ENCODE data around the gene MUC4.
"Not testable (repeated sequence)": the region's sequence is repeated elsewhere in the genome, so short reads cannot be mapped to it uniquely, and the experiment has no call there.

The MUC4 gene

GRCh38 chr3:195714380-195715011 is 97.2 kb downstream of the MUC4 start:
- DNase-seq: no peak

- not testable (repeated sequence) for DNase-seq
These were observed 98.6 kb downstream of the MUC4 start for GRCh38 chr3:195713150-195713549.

- not testable (repeated sequence) for DNase-seq
These were observed 99.2 kb downstream of the MUC4 start for GRCh38 chr3:195712535-195712910.

DNA sequence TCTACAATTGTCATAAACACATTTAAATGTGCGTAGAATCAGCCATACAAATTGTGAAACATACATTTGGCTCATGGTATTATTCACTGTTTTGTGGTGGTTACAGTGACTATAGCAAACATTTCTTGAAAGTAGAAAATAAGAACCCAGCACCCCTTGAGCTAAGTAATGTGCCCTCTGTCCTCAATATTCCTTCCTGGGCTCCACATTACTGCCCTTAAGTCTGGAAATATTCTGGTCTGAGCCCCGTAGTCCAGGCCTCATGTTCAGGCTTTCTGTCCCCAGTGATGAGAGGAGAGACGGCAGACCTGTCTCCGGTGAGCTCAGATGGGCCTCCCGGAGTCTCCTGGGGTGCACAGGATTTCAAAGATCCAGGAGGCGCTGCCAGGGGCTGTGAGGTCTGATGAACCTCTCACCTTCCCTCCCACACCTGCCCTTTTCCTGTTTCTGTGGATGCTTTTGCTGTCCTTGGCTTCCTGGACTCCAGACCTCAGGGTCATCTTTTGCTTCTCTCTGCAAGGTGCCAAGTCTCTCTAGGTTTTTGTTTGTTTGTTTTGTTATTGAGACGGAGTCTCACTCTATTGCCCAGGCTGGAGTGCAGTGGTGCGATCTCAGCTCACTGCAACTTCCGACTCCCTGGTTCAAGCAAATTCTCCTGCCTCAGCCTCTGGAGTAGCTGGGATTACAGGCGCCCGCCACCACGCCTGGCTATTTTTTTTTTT is 99.8 kb downstream of the MUC4 start:
- no peak for DNase-seq

GRCh38 chr3:195711091-195711812 is 100.5 kb downstream of the MUC4 start:
- not testable (repeated sequence) for DNase-seq

DNA sequence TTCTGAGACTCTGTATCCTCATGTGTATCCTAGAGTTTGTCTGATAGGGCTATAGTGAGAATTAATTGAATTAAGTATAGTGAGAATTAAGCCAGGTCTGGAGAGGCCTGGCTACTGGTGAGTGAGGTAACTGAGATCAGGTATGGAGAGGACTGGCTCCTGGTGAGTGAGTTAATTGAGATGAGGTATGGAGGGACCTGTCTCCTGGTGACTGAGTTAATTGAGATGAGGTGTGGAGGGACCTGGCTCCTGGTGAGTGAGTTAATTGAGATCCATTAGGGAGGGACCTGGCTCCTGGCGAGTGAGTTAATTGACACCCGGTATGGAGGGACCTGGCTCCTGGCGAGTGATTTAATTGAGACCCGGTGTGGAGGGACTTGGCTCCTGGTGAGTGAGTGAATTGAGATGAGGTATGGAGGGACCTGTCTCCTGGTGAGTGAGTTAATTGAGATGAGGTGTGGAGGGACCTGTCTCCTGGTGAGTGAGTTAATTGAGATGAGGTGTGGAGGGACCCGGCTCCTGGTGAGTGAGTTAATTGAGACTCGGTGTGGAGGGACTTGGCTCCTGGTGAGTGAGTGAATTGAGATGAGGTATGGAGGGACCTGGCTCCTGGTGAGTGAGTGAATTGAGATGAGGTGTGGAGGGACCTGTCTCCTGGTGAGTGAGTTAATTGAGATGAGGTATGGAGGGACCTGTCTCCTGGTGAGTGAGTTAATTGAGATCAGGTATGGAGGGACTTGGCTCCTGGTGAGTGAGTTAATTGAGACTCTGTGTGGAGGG is 101.4 kb downstream of the MUC4 start:
- DNase-seq: not testable (repeated sequence)

GRCh38 chr3:195709676-195710085 is 102.0 kb downstream of the MUC4 start:
- no peak for DNase-seq

DNA sequence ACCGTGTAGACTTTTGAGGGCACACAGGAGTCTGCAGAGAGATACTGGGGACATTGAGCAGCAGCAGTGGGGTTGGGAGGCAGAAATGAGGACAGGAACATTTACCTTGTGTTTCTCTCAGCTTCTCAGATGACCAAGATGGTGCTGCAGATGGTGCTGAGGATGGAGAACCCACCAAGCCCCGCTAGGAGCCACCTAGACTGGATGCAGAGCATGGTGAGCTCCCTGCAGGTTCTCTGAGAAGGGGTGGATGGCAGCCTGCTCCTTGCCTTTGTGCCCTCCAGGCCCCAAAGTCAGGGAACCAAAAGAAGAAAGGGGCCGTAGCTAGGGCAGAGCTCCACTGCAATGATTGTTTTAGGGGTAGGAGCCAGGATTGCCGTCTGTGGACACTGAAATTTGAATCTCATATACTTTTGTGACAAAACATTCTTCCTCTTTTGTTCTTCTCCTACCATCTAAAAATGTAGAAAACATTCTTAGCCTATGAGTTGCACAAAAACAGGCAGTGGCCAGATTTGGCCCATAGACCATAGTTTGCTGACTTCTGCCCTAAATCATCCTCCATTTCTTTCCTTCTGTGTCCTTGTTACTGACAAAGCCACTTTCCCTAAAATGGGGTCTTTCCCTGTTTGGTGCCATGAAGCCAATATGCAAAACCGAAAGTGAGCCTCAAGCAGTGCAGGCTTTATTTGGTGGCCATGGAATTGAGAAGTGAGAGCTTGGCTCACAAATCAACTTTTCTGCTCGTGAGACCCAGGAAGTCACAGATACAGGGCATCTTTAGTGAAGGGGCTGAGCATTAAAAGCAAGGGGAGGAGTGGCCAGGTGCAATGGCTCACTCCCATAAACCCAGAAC is 102.9 kb downstream of the MUC4 start:
- no peak for DNase-seq

DNA sequence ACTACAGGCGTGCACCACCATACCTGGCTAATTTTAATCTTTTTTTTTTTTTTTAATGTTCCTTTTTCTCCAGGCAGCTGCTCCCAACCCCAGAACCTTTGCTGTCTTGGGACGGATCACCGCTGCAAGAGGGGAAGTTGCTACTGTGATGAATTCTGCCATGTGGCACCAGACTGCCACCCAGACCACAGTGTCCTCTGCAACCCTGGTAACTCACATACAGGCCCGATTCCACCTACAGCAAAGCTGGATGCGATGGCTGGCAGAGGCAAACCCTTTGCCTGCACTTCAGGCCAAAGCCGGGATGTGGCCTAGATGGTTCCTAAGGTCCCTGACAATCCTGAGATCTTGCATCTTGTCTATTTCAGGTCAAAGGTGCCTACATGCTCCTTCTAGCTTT is 103.7 kb downstream of the MUC4 start:
- no peak for DNase-seq

DNA sequence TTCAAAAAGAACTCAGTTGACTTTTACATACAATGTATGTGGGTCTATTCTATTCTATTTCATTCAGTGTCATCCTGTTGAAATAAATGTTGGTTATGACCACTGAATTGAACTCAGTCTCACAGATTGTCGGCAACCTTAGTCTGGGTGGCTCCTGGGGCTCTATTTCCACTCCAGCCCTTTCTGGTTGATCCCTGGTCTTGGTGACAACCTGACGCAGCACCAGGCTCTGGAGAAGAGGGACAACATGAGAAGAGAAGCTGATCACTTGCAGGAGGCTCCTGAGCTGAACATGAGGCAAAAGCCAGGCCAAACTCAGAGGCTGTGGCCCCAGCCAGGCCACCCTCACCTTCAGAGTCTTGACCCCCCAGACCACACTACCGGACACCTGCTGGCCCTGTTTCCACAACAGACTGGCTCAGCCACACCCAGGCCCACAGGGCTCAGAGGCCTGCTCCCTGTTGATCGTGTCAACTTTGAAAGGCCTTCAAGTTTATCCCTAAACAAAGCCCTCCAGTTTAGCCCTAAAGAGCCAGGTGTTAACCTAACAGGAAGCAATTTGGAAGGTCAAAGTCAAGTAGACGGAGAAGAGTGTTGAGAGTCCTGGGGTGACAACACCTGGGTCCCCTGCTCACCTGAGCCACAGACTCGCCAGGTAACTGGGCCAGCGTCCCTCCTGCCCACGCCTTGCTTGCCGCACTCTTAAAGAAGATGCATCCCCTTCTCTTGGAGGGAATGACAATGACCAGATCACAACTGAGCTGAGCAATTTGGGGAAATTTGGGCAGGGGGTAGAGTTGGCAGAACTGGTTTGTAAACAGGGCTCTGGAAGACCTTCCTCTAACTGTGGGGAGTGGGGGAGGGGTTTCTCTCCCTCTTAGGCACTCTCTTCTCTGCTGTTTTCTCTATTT is 106.4 kb downstream of the MUC4 start:
- DNase-seq: no peak

GRCh38 chr3:195704433-195704999 is 107.2 kb downstream of the MUC4 start:
- DNase-seq: no peak

- no peak for DNase-seq
These were observed 108.0 kb downstream of the MUC4 start for GRCh38 chr3:195703776-195704175.

DNA sequence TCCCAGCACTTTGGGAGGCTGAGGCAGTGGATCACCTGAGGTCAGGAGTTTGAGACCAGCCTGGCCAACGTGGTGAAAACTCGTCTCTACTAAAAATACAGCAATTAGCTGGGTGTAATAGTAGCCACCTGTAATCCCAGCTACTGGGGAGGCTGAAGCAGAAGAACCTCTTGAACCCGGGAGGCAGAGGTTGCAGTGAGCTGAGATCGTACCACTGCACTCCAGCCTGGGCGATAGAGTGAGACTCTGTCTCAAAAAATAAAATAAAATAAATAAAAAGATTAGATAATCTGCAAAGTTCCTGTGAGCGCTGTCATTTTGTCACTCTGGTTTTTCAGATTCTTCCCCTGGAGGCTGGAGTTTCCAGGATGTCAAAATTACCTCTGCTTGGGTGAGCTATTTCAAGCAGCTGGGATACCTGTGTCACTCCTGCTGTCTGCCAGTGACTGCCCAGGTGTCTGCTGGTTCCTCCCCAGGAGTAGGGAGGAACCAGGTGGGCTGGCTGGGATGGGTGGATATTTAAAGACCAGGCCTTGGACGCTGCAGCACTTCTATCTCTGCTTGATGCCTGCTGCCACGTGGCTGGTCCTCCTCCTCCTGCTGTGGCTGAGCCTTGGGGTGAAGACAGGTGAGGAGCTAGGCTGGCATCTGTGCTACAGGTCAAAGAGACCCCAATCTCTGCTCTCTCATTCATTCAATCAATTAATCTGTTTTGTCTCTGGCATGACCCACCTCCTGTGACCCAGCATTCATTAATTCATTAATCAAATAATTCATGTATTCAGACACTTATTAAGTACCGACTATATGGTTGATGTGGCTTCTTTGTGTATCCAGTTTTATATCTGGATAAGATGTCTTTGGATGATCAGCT is 110.5 kb downstream of the MUC4 start:
- DNase-seq: no peak

- no peak for DNase-seq
These were observed 111.4 kb downstream of the MUC4 start for GRCh38 chr3:195700319-195700718.

GRCh38 chr3:195699860-195700259 is 111.9 kb downstream of the MUC4 start:
- DNase-seq: no peak

- DNase-seq: no peak
These were observed 112.3 kb downstream of the MUC4 start for GRCh38 chr3:195699388-195699771.

GRCh38 chr3:195698647-195699387 is 112.9 kb downstream of the MUC4 start:
- DNase-seq: no peak

GRCh38 chr3:195698325-195698646 is 113.4 kb downstream of the MUC4 start:
- DNase-seq: no peak

All from NCI-H1694 (cell line).